Smooth muscle cell (in vitro differentiated cells): Measurements from ENCODE around the gene MAP4. TPM values are rescaled to one million over a fixed set of nuclear protein-coding genes. Genes with fewer than 3 reads are reported as not detected.

ENCODE experiments used
- DNase-seq: peaks from one replicate; lab custom pipeline; 2025; ENCODE audit not compliant: unreplicated experiment; lab: John Stamatoyannopoulos, UW
- H2AFZ ChIP-seq: fragments of 200-600 bp; sonication (generic); 2 replicates; pipeline ENCODE4 v1.6.0; 2016; ENCODE audit warnings: antibody characterized with exemption, low read depth, mild to moderate bottlenecking
- H3F3A ChIP-seq: fragments of 200-600 bp; sonication (generic); 2 replicates; pipeline ENCODE4 v1.6.0; 2017; ENCODE audit warnings: antibody characterized with exemption, low read depth
- H3K27ac ChIP-seq: fragments of 200-600 bp; sonication (generic); 2 replicates; pipeline ENCODE4 v1.5.1; 2016; ENCODE audit warnings: low read depth, mild to moderate bottlenecking
- H3K27me3 ChIP-seq: fragments of 200-600 bp; sonication (generic); 2 replicates; pipeline ENCODE4 v1.6.1; 2016; ENCODE audit warnings: low read depth, mild to moderate bottlenecking
- H3K36me3 ChIP-seq: fragments of 200-600 bp; sonication (generic); 2 replicates; pipeline ENCODE4 v1.5.1; 2016; ENCODE audit warnings: low read depth
- H3K4me1 ChIP-seq: fragments of 200-600 bp; sonication (generic); 2 replicates; pipeline ENCODE4 v1.5.1; 2016; ENCODE audit warnings: low read depth
- H3K4me2 ChIP-seq: fragments of 200-600 bp; sonication (generic); 2 replicates; pipeline ENCODE4 v1.6.0; 2016; ENCODE audit warnings: mild to moderate bottlenecking
- H3K4me3 ChIP-seq: fragments of 200-600 bp; sonication (generic); 2 replicates; pipeline ENCODE4 v1.5.1; 2016; ENCODE audit warnings: mild to moderate bottlenecking
- H3K79me2 ChIP-seq: fragments of 200-600 bp; sonication (generic); 2 replicates; pipeline ENCODE4 v1.6.0; 2016; ENCODE audit warnings: low read depth, mild to moderate bottlenecking
- H3K9ac ChIP-seq: fragments of 200-600 bp; sonication (generic); 2 replicates; pipeline ENCODE4 v1.6.0; 2016; ENCODE audit warnings: low read depth
- H3K9me3 ChIP-seq: fragments of 200-600 bp; sonication (generic); replicated peaks from 2 replicates; pipeline ENCODE4 v1.5.1; 2016; ENCODE audit warnings: low read depth
- H4K20me1 ChIP-seq: fragments of 200-600 bp; sonication (generic); 2 replicates; pipeline ENCODE4 v1.6.0; 2016; ENCODE audit warnings: low read depth
- CTCF ChIP-seq: fragments of 200-600 bp; sonication (generic); IDR thresholded peaks from 2 replicates; pipeline ENCODE4 v1.5.1; 2017; ENCODE audit warnings: borderline replicate concordance, mild to moderate bottlenecking, antibody characterized with exemption; ENCODE audit not compliant: insufficient read depth, poor library complexity, severe bottlenecking
- WGBS: methylation state at CpG from one replicate; pipeline ENCODE4 v1.1.7; 2016; ENCODE audit warnings: low lambda C conversion rate; 5-methylcytosine and 5-hydroxymethylcytosine counted together
- polyA plus RNA-seq: library from polyadenylated mRNA; unstranded; fragments of >200 nt; fragmentation: Nextera tagmentation; extraction: Ambion mirVana; gene quantifications from 2 replicates; pipeline ENCODE4 v1.2.1, GENCODE V29; 2016
- total RNA-seq: library from RNA; depleted of rRNA; stranded (reverse); fragments of >200 nt; gene quantifications from 2 replicates; pipeline ENCODE4 v1.2.3, GENCODE V29; 2014

MAP4 gene
- total and polyA plus RNA-seq, 2 experiments from 2014 or later: 114 to 166 TPM

GRCh38 chr3:47859956-47860605 lies 156.1 kb downstream of the MAP4 start:
- Histone ChIP-seq H3K36me3 (peaks cover 7% of the 10 kb centered on the region), H3K27me3 (no peaks in the 10 kb centered on the region), H2AFZ (no peak overlapping the region)

DNA sequence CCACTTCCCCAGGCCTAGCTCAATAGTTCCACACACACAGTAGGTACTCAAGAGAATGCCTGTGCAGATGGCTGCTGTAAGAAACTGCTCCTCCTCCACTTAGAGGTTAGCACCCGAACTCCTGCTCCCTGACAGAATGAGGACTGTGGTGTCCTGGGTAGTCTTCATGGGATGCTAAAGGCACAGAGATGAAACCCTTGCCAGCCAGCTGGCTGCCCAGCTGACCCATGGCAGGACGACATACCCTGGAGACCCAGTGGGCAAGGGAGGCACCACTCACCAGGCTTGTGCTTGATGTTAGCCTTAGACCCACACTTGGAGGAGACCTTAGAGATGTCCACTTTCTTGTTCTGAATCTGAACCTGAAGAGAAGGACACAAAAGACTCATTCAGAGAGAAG lies 159.1 kb downstream of the MAP4 start:
- peaks cover 24% of the 10 kb centered on the region for H4K20me1 ChIP-seq
- H2AFZ ChIP-seq: no peak overlapping the region
- no peak overlapping the region for H3K4me2 ChIP-seq
- no peaks in the 10 kb centered on the region for H3K4me1 ChIP-seq
- DNase-seq: no peak
- no peak overlapping the region for H3K27ac ChIP-seq
- no peak overlapping the region for H3K9ac ChIP-seq
- H3K36me3 ChIP-seq: peaks cover 7% of the 10 kb centered on the region
- H3K4me3 ChIP-seq: no peak overlapping the region
- peaks cover 20% of the 10 kb centered on the region for H3F3A ChIP-seq
- no peaks in the 10 kb centered on the region for H3K27me3 ChIP-seq
- 97% methylated on average over 2 of the region's 2 CpGs for WGBS
- no peak for TF ChIP-seq CTCF
- no peaks in the 10 kb centered on the region for H3K79me2 ChIP-seq
- H3K9me3 ChIP-seq: no peaks in the 10 kb centered on the region

More at GRCh38 chr3:47859956-47860605, 156.1 kb downstream of the MAP4 start:
- Histone ChIP-seq H4K20me1 (peaks cover 19% of the 10 kb centered on the region), H3K4me1 (no peaks in the 10 kb centered on the region), H3K27ac (no peak overlapping the region), H3K4me3 (no peak overlapping the region), H3F3A (peaks cover 8% of the 10 kb centered on the region), H3K79me2 (no peaks in the 10 kb centered on the region), H3K9ac (no peak overlapping the region), H3K4me2 (no peak overlapping the region), H3K9me3 (no peaks in the 10 kb centered on the region)
- DNase-seq: no peak
- no peak for TF ChIP-seq CTCF
- WGBS: 96% methylated on average over 4 of the region's 4 CpGs

GRCh38 chr3:47856669-47857068 lies 159.5 kb downstream of the MAP4 start:
- TF ChIP-seq CTCF: no peak
- no peak for DNase-seq
- Histone ChIP-seq H3K27ac (no peak overlapping the region), H4K20me1 (peaks cover 24% of the 10 kb centered on the region), H3K79me2 (no peaks in the 10 kb centered on the region), H3K4me2 (no peak overlapping the region), H2AFZ (no peak overlapping the region), H3K9me3 (no peaks in the 10 kb centered on the region), H3K27me3 (no peaks in the 10 kb centered on the region), H3K4me3 (no peak overlapping the region), H3K9ac (no peak overlapping the region), H3F3A (peaks cover 24% of the 10 kb centered on the region), H3K4me1 (no peaks in the 10 kb centered on the region), H3K36me3 (peaks cover 7% of the 10 kb centered on the region)
- 95% methylated on average over 11 of the region's 11 CpGs for WGBS
